ENCODE data around the gene HSPA4L.

The HSPA4L gene

DNA sequence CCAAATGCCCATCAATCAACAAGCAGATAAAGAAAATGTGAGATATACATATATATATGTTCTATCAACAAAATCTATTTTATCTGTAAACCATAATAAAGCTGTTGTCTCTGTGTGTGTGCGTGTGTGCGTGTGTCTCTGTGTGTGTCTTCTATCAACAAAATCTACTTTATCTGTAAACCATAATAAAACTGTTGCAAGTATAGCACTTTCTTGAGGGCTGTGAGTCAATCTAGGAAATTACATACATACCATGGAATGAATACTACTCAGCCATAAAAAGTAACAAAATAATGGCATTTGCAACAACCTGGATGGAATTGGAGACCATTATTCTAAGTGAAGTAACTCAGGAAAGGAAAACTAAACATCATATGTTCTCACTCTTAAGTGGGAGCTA is 86.1 kb downstream of the HSPA4L start:
- Histone ChIP-seq H3K4me2 (ENCODE audit: low read length) (no peak overlapping the region), H3K9ac (ENCODE audit: low read length) (no peak overlapping the region), H3K9me3 (ENCODE audit: insufficient read depth, low read length) (no peaks in the 10 kb centered on the region), H3K79me2 (ENCODE audit: low read length) (no peaks in the 10 kb centered on the region), H3K4me1 (ENCODE audit: low read length) (no peaks in the 10 kb centered on the region), H3K27ac (ENCODE audit: low read length) (no peak overlapping the region), H4K20me1 (ENCODE audit: insufficient read depth, low read length) (no peaks in the 10 kb centered on the region), H3K27me3 (ENCODE audit: low read depth, low read length) (no peaks in the 10 kb centered on the region), H3K36me3 (replicated peaks; ENCODE audit: low read depth, low read length) (no peaks in the 10 kb centered on the region), H3K4me3 (ENCODE audit: low read length) (no peak overlapping the region), H2AFZ (ENCODE audit: low read depth, low read length) (no peak overlapping the region)
- no peak for TF ChIP-seq CTCF (IDR thresholded peaks at IDR 0.05; ENCODE audit: low read depth, low read length)
- TF ChIP-seq EZH2phosphoT487 (IDR thresholded peaks at IDR 0.05; ENCODE audit: low read depth) = no peak

DNA sequence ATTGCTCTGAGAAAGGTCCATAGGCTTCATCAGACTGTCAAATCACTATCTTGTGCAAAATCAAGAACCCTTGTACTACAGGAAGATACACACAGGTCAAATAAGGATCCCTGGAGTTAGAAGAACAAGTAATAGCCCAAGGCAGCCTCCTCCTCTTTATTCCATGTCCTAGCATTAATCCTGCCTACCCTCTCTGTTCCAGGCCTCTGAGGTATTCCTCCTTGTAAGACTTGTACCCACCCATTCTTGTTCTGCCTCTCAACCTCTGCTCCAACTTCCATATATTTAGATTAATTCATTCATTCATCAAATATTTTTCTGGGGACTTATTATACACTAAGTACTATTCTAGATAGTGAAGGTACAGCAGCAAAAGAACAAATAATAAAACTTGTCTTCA is 88.2 kb downstream of the HSPA4L start:
- Histone ChIP-seq H3K9ac (ENCODE audit: low read length) (no peak overlapping the region), H3K4me2 (ENCODE audit: low read length) (no peak overlapping the region), H3K4me3 (ENCODE audit: low read length) (no peak overlapping the region), H3K9me3 (ENCODE audit: insufficient read depth, low read length) (no peaks in the 10 kb centered on the region), H3K79me2 (ENCODE audit: low read length) (no peaks in the 10 kb centered on the region), H3K4me1 (ENCODE audit: low read length) (no peaks in the 10 kb centered on the region), H3K27ac (ENCODE audit: low read length) (no peak overlapping the region), H2AFZ (ENCODE audit: low read depth, low read length) (no peak overlapping the region), H3K36me3 (replicated peaks; ENCODE audit: low read depth, low read length) (peaks cover 8% of the 10 kb centered on the region), H4K20me1 (ENCODE audit: insufficient read depth, low read length) (no peaks in the 10 kb centered on the region), H3K27me3 (ENCODE audit: low read depth, low read length) (no peaks in the 10 kb centered on the region)
- TF ChIP-seq CTCF (IDR thresholded peaks at IDR 0.05; ENCODE audit: low read depth, low read length) (no peak), EZH2phosphoT487 (IDR thresholded peaks at IDR 0.05; ENCODE audit: low read depth) (no peak)

DNA sequence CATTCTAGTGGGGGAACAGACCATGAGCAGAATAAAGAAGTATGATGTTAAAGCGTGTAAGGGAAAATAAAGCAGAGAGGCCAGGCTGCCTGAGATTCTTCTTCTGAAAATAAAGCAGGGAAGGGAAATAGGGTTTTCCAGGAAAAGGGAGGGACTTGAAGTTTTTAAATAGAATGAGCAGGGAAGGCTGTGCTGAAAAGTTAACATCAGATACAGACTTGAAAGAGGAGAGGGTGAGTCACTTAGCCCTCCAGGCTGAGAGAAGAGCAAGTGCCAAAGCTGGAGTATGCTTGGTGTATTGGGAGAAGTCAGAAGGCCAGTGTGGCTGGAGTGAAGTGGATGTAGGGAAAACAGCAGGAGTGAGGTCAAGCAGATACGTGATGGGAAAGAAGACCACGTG is 88.6 kb downstream of the HSPA4L start:
- no peak overlapping the region for H3K4me3 ChIP-seq (ENCODE audit: low read length)
- no peak overlapping the region for H3K9ac ChIP-seq (ENCODE audit: low read length)
- H3K79me2 ChIP-seq (ENCODE audit: low read length) = no peaks in the 10 kb centered on the region
- no peak overlapping the region for H3K27ac ChIP-seq (ENCODE audit: low read length)
- no peak overlapping the region for H2AFZ ChIP-seq (ENCODE audit: low read depth, low read length)
- no peaks in the 10 kb centered on the region for H4K20me1 ChIP-seq (ENCODE audit: insufficient read depth, low read length)
- TF ChIP-seq EZH2phosphoT487 (IDR thresholded peaks at IDR 0.05; ENCODE audit: low read depth) = no peak
- no peak for TF ChIP-seq CTCF (IDR thresholded peaks at IDR 0.05; ENCODE audit: low read depth, low read length)
- H3K4me2 ChIP-seq (ENCODE audit: low read length) = no peak overlapping the region
- no peaks in the 10 kb centered on the region for H3K27me3 ChIP-seq (ENCODE audit: low read depth, low read length)
- H3K4me1 ChIP-seq (ENCODE audit: low read length) = no peaks in the 10 kb centered on the region
- H3K36me3 ChIP-seq (replicated peaks; ENCODE audit: low read depth, low read length) = peaks cover 8% of the 10 kb centered on the region
- H3K9me3 ChIP-seq (ENCODE audit: insufficient read depth, low read length) = no peaks in the 10 kb centered on the region

- Histone ChIP-seq H3K4me2 (ENCODE audit: low read length) (no peak overlapping the region), H2AFZ (ENCODE audit: low read depth, low read length) (no peak overlapping the region), H3K79me2 (ENCODE audit: low read length) (peaks cover 17% of the 10 kb centered on the region), H3K9ac (ENCODE audit: low read length) (no peak overlapping the region), H3K9me3 (ENCODE audit: insufficient read depth, low read length) (no peaks in the 10 kb centered on the region), H3K36me3 (replicated peaks; ENCODE audit: low read depth, low read length) (peaks cover 8% of the 10 kb centered on the region), H3K4me3 (ENCODE audit: low read length) (no peak overlapping the region), H3K27ac (ENCODE audit: low read length) (no peak overlapping the region), H3K27me3 (ENCODE audit: low read depth, low read length) (no peaks in the 10 kb centered on the region), H3K4me1 (ENCODE audit: low read length) (0 out of 2 replicates have a peak, but pooled peaks cover 4% of the 10 kb centered on the region), H4K20me1 (ENCODE audit: insufficient read depth, low read length) (no peaks in the 10 kb centered on the region)
- no peak for TF ChIP-seq CTCF (IDR thresholded peaks at IDR 0.05; ENCODE audit: low read depth, low read length)
- no peak for TF ChIP-seq EZH2phosphoT487 (IDR thresholded peaks at IDR 0.05; ENCODE audit: low read depth)
These were observed 93.7 kb downstream of the HSPA4L start for GRCh38 chr4:127875791-127876190.

Data from OCI-LY3 (cell line).